GM18868 (cell line): ENCODE measurements around the gene PSMD9.
"Not testable (repeated sequence)": the region's sequence is repeated elsewhere in the genome, so short reads cannot be mapped to it uniquely, and the experiment has no call there.

Experiments used
- ATAC-seq: cut with Tn5 transposase; IDR thresholded peaks from one replicate; pipeline ENCODE4 v1.9.1; 2021; ENCODE audit warnings: mild to moderate bottlenecking, moderate library complexity; ENCODE audit not compliant: unreplicated experiment

PSMD9 gene

DNA sequence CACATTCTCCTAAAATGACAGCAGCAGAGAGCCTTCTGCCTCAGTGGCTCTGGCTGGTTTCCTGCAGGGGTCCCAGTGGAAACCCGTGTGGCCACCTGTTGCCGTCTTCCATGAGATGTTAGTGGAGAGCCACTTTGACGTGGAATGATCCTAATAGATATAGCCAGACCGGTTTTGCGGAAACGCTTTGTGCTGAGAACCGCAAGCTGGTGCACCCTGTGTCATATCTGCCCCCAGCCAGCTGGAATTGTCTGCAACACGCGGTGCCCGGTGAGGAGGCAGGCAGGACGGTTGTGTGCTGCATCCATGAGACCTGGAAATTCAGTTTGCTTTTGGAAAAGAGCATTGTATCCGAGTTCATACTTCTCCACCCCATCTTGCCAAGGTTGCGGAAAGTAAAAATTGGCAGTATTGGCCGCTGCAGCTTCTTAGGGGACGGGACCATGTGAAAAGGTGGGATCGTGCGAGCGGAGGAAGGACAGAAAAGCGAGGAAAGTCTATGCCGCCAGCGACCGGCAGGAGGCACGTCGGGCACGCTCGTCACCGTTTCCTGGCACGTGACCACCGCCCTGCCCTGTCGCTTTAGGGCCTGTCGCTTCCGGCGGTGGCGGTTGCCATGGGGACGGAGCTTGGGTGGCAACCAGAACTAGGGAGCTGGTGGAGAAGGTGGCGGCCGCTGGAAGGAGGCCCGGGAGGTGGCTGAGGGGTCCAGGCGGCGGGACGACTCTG is 29.5 kb downstream of the PSMD9 start, which contains the start of gene CFAP251:
TSS of gene CFAP251 (plus strand) at position 643 of the 729 bp plus-strand sequence. CDS start 2,714 bp downstream, outside the sequence.
- peak; percentile 98 for ATAC-seq

DNA sequence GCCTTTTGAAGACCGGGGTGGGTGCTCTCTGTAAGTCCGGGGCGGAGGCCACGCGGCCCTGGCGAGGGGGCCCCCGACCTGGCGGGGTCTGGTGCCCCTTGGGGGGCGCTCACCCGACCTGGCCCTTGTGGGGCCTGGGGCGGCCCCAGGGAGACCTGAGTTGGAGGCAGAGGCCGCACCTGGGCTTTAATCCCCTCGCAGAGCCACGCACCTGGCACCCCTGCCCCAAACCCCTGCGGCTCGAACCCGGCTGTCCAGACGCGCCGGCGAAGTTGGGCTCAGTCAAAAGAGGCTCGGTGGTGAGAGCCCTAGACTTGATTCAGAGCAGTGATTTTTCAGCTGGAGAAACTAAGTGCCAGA is 30.1 kb downstream of the PSMD9 start:
- no peak for ATAC-seq

DNA sequence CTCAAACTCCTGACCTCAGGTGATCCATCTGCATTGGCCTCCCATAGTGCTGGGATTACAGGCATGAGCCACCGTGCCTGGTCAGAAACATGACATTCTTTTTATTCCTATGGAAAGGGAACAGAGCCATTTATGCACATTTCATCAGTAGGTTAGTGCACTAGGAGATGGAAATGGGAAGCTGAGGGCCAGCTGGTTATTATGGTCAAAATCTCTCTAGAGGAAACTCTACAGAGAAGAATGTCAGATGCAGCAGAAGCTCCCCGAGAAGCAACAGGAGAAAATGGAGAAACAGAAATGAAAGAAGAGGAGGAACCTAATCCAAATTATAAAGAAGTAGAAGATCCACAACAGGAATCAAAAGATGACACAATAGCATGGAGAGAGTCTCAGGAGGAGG is 32.5 kb downstream of the PSMD9 start:
- no peak for ATAC-seq

DNA sequence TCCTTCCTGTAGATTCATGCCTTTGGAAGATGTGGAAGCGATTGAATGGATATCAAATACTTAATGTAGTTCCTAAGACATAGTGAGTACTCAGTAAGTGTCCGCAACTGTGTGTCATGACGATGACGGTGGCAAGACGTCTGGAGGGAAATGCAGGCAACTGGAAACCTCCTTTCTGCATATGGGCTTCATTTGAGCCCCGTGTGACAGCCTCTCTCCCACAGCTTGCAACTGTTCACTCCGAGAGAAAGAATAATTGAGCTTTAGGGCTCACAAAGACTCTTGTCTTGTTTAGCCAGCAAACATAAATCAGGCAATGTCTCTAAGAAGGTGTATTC is 36.7 kb downstream of the PSMD9 start:
- no peak for ATAC-seq

DNA sequence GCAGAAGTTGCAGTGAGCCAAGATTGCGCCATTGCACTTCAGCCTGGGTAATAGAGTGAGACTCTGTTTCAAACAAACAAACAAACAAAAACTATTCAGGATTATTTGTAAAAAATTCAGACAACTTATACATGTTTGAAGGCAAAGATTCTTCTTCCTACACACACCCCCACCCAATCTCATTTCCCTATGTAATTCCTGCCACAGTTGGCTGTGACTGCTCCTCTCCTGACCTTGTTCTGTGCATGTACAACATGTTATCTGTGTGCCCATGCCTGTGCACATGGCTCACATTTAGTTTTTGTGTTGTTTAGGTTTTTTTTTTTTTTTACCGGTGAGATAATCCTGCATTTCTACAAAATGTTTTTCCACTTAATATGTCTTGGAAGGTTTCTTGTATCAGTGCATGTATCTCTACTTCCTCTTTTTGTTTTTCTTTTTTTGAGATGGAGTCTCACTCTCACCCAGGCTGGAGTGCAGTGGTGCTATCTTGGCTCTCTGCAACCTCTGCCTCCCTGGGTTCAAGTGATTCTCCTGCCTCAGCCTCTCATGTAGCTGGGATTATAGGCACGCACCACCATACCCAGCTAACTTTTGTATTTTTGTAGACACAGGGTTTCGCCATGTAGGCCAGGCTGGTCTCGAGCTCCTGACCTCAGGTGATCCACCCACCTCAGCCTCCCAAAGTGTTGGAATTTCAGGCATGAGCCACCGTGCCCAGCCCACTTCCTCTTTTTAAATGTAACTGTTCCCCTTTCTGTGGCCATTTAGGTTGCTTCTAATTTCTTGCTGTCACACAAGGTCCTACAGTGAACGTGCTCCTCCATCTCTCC is 38.5 kb downstream of the PSMD9 start:
- ATAC-seq: no peak

DNA sequence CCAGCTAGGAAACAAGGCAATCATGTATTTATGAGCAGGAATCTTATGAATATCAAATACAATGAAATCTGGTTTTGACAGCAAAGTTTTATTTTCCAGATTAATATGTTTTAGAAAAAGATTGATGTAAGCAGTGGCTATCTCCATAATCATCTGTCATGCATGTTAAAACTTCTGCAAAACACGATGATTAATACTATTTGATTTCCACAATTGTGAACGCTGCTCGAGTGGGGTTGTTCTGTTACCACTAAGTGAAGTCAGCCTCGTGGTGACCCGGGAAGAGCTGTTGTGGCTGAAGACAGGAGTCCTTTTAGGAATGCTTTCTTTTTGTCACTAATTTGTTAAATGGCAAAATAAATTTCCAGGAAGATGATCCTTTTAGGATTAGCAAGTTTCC is 39.2 kb downstream of the PSMD9 start:
- no peak for ATAC-seq

DNA sequence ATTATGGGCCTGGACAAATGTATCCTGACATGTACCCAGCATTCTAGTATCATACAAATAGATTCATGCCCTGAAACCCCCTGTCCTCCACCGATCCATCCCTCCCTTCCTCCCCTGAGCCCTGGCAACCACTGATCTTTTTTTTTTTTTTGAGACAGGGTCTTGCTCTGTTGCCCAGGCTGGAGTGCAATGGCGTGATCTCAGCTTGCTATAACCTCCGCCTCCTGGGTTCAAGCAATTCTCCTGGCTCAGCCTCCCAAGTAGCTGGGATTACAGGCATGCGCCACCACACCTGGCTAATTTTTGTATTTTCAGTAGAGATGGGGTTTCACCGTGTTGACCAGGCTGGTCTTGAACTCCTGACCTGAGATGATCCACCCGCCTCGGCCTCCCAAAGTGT is 41.0 kb downstream of the PSMD9 start:
- not testable (repeated sequence) for ATAC-seq

DNA sequence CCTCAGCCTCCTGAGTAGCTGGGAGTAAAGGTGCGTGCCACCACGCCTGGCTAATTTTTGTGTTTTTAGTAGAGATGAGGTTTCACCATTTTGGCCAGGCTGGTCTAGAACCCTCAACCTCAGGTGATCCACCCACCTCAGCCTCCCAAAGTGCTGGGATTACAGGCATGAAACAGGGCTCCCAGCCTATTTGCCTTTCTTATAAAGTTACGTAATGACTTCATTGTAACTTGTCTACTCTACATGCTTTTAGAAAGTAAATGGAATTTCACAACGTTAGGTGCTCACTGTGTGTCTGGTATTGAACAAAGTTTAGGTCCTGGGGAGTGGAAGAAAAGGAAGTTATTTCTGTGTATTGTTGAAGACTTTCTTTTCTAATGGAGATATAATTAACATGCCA is 42.3 kb downstream of the PSMD9 start:
- no peak for ATAC-seq

DNA sequence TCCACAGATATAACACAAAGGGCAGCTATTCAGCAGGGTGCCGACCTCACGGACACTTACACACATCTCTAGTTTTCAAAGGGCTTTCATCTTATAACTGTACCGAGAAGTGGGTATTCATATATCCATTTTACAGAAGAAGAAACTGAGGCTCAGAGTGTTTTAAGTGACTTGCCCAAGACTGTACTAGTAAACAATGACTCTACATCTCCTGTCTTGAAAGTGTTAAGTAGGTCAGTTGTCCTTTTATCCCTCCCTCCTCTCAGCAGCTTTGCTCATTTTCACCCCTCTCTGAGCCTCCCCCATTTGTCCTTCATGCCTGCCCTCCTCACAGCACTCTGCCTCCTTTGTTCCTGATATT is 43.6 kb downstream of the PSMD9 start:
- ATAC-seq: no peak

DNA sequence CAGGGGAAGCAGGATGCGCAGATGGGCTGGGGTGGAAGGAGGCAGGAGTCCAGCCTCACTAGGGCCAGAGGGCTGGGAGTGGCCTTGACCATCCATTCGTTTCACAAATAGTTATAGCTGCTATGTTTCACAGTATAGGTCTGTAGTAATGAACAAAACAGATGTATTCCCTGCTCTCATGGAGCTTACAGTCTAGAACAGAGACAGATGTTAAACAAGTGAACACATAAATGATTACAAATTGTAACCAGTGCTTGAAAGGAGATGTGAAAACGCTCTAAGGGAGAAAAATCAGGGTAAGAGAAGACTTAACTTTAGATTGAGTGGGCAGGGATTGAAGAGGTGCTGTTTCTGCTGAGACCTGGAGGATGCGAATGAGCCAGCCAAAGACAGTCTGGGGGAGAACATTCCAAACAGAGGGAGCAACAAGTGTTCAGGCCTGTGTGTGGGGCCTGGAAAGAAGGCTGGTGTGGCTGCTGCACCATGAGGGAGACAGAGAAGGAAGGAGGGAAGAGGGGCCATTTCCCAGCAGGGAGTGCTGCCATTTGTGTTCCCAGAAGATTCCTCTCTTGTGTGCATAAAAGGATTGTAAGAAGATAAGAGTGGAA is 44.4 kb downstream of the PSMD9 start:
- no peak for ATAC-seq

DNA sequence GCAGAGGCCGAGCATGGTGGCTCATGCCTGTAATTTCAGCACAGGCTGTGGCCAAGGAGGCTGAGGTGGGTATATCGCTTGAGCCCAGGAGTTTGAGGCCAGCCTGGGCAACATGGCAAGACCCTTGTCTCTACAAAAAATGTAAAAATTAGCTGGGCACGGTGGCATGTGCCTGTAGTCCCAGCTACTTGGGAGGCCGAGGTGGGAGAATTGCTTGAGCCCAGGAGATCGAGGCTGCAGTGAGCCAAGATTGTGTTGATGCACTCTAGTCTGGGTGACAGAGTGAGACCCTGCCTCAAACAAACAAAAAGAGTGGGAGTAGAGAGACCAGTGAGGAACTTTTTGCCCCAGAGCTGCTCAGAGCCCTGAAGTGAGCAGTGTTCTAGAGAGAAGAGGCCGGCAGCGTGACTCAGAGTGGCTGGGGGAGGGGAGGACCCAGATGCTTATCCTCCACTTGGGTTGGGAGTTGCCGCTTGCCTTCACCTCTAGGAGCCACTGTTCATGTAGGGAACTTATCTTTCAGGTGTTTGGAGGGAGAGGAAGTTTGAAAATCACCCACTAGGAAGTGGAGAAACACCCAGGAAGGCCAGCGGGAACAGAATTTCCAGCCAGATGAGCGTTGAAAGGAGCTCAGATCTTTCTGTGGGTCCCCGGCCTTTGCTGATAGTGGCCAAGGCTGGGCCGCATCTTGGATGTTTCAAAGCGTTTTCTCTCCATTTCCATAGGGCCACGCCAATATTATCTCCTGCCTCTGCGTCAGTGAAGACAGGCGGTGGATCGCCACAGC is 45.1 kb downstream of the PSMD9 start:
- no peak for ATAC-seq

DNA sequence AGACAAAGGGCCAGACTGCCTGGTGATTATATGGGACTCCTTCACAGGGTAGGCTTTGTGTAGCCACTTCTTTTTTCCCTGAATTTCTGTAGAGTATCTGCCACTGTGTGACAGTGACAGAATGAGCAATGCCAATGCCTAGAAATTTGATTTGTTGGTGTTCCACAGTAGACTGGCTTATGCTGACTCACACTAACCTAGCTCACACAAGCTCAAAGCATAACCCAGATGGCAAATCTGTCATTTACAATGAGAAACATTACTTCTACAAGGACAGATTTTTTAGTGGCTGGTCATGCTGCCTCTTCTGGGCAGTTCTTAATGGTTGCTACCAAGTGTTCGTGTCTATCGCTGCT is 45.7 kb downstream of the PSMD9 start:
- ATAC-seq: no peak

DNA sequence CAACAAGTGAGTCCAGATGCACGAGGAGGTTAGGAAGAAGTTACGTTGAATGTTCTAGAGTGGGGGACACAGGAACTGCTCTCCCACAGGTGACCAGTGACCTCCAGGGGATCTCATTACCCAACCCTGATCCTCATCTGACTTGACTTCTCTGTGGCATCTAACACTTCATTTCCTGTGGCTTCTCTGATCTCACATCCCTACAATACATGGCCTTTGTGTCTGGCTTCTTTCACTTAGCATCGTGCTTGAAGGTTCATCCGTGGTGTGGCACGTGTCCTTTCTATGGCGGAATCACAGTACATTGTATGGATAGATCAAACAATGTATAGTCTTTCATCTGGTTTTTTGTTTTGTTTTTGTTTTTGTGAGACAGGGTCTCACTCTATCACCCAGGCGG is 49.1 kb downstream of the PSMD9 start:
- no peak for ATAC-seq

DNA sequence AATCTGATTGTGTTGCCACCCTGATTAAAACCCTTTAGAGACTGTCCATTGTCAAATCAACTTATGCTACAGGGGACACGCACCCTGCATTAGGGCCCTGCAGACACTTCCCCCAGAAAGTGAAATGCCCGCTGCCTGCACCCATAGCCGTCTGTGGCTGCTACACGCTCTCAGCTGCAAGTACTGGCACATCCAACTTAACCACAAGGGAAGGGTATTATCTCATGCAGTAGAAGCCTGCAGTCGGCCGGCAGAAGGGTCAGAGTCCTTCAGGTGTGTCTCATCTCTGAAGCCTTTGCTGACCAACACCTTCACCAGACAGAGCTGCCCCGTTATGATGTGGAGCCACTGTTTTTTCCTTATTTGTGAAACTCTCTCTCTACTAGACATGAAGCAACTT is 50.6 kb downstream of the PSMD9 start:
- no peak for ATAC-seq

DNA sequence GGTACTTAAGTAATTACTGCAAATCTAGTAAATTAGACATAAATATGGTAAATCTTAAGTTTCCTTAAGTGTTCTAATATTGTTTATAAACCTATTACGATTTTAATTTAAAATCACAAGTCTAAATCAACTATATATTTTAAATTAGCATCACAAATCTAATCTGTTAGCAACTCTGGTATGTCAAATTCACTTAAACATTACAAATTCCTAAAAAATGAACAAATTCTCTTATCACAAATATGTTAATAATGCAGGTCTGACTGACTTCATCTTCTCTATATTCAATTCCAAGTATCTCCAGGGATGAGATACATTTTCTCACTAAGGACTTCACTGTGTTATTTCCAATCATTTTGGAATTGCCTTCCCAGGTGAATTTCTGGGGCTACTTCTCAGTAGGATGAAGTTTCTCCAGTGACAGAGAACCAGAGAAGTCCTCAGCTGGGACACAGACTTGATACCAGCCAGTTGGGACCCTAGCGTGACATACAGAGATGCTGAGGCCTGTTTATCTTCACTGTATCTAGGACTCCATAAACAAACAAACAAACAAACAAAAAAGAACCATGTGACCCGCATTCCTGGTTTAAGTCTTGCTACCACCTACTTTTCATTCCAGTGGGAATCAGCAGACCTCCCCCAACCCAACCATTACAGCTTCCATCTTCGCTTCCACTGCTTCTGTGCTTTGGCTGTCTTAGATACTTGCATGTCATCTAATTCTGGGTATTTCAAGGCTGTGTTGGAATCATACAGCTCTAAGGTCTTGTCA is 51.6 kb downstream of the PSMD9 start:
- no peak for ATAC-seq

DNA sequence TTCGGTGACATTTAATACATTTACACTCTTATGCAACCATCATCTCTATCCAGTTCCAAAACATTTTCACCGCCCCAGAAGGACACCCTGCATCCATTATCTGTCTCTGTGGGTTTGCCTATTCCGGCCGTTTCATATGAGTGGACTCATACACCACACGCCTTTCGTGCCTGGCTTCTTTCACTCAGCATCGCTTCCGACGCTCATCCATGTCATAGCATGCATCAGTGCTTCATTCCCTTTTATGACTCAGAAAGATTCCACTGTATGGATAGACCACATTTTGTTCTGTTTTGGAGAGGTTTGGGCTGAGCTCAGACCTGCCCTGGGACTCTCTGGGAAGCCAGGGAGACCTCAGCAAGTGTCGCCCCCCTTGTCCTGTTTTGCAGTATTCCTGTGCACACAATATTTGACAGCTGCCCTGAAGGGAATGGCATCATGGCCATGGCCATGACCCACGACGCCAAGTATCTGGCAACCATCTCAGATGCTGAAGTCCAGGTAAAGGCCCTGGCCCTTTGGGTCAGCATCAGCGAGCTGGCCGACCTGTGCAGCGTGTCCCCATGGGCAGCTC is 53.6 kb downstream of the PSMD9 start:
- ATAC-seq: no peak

DNA sequence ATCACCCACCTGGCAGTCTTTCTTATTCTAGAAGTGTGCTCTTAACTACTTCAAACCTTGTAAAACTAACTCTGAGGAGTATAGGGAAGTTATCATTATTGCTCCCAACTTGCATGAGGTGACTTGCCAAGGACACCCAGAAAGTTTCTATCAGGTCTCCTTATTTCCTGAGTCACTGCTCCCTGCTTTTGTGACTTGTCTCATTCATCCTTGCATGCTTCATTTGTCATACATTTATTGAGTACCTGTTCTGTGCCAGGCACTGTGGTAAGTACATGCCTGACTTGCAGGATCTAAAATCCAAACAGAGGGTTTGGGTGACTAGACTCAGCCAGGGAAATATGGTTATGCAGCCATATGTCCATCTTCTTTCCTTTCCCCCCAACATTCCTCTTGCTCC is 55.3 kb downstream of the PSMD9 start:
- ATAC-seq: no peak

DNA sequence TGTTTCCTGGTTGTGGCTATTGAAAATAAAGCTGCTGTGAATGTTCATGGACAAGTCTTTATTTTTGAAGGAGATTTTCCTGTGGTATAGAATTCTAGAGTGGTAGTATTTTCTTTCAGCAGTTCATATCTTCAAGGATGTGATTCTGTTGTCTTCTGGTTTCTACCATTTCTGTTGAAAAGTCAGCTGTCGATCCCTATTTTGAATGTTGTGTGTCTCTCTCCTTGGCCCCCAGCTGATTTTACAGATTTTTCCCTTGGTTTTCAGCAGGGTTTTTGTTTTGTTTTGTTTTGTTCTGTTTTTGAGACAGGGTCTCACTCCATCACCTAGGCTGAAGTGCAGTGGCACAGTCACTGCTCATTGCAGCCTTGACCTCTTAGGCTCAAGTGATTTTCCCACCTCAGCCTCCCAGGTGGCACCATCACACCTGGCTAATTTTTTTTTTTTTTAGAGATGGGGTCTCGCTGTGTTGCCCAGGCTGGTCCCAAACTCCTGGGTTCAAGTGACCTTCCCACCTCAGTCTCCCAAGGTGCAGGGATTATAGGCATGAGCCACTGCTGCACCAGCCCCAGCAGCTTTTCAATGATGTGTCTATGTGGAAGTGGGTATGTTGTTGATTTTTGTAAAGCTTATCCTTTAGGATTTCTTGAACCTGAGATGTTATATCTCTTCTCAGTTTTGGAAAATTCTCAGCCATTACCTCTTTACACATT is 57.9 kb downstream of the PSMD9 start:
- no peak for ATAC-seq

DNA sequence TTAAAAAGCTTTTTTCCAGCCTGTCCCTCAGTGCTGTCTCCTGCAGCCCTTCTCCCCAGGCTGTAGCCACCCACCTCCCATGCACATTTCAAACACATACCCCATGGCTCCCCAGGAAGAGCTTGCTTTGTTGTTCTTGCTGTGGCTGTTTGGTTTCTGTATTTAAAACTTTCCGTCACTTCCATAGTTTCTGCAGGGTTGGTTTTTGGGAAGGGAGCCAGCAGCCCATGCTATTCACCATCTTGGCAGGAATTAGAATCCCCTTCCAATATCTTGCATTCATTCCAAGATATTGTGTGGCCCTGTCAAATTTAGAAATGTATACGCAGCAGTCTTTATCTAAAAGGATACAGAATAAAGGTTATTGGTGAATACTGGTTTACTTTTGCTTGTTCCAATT is 59.4 kb downstream of the PSMD9 start:
- ATAC-seq: no peak
